Common myeloid progenitor, CD34-positive (primary cell): ENCODE data around the gene RPTOR.
A peak's percentile ranks its signal among the peaks of the same experiment; 100 is the strongest.

Experiments
- CTCF ChIA-PET: fragments of 350-600 bp; sonication (Branson Sonifier 250); formaldehyde crosslinking; loops from one replicate; lab custom pipeline; 2021; ENCODE audit warnings: antibody characterized with exemption; lab: Charles Lee
- POLR2A ChIA-PET: fragments of 350-600 bp; sonication (Branson Sonifier 250); formaldehyde crosslinking; loops from one replicate; lab custom pipeline; 2021; ENCODE audit warnings: antibody characterized with exemption; lab: Charles Lee
- DNase-seq, 3 donors: peaks; one replicate each; pipeline versions ENCODE4 v3.0.0 to v3.0.0-alpha.2; 2013
- H3K27ac ChIP-seq, 2 experiments: 1 replicate in 1 of 2; 2 replicates in 1 of 2; pipeline ENCODE4 v1.7.0; 2013; ENCODE audit warnings: inconsistent platforms in 2 of 2, low read length in 2 of 2, mild to moderate bottlenecking in 2 of 2, low read depth in 1 of 2, moderate library complexity in 1 of 2; ENCODE audit not compliant: severe bottlenecking in 2 of 2, insufficient read depth in 1 of 2, poor library complexity in 1 of 2
- H3K27me3 ChIP-seq, 5 experiments: replicated peaks in 2 of 5; 1 replicate in 3 of 5; 2 replicates in 2 of 5; pipeline versions ENCODE4 v1.6.1 to v1.7.0; 2013; ENCODE audit warnings: low read length in 4 of 5, mild to moderate bottlenecking in 2 of 5, moderate library complexity in 2 of 5, inconsistent platforms in 1 of 5; ENCODE audit not compliant: insufficient read depth in 5 of 5, control insufficient read depth in 4 of 5
- H3K36me3 ChIP-seq, 4 experiments: 1 replicate in 2 of 4; 2 replicates in 2 of 4; pipeline versions ENCODE4 v1.6.1 to v1.7.0; 2013; ENCODE audit warnings: low read length in 3 of 4, control low read depth in 1 of 4, mild to moderate bottlenecking in 1 of 4; ENCODE audit not compliant: control insufficient read depth in 4 of 4, insufficient read depth in 4 of 4
- H3K4me1 ChIP-seq, 4 experiments: 1 replicate in 3 of 4; 2 replicates in 1 of 4; pipeline versions ENCODE4 v1.6.1 to v1.7.1; 2013; ENCODE audit warnings: low read length in 3 of 4, mild to moderate bottlenecking in 3 of 4, control low read depth in 1 of 4, inconsistent platforms in 1 of 4, moderate library complexity in 1 of 4; ENCODE audit not compliant: control insufficient read depth in 4 of 4, insufficient read depth in 4 of 4; ENCODE audit errors: control extremely low read depth in 1 of 4
- H3K4me3 ChIP-seq, 7 experiments: 1 replicate in 4 of 7; 2 replicates in 3 of 7; pipeline versions ENCODE4 v1.5.1 to v1.7.0; 2013; ENCODE audit warnings: mild to moderate bottlenecking in 7 of 7, low read length in 6 of 7, moderate library complexity in 6 of 7, inconsistent platforms in 2 of 7, low read depth in 2 of 7, control low read depth in 1 of 7; ENCODE audit not compliant: insufficient read depth in 4 of 7, control insufficient read depth in 1 of 7; ENCODE audit errors: extremely low read depth in 1 of 7
- H3K9me3 ChIP-seq, 5 experiments: 1 replicate in 4 of 5; 2 replicates in 1 of 5; pipeline versions ENCODE4 v1.6.1 to v1.7.1; 2013; ENCODE audit warnings: low read length in 4 of 5, mild to moderate bottlenecking in 2 of 5, inconsistent platforms in 1 of 5, low read depth in 1 of 5, moderate library complexity in 1 of 5; ENCODE audit not compliant: control insufficient read depth in 4 of 5, insufficient read depth in 2 of 5; ENCODE audit errors: control extremely low read depth in 1 of 5
- WGBS: methylation state at CpG from one replicate; pipeline ENCODE4 v1.1.5; 2013; ENCODE audit not compliant: insufficient coverage; 5-methylcytosine and 5-hydroxymethylcytosine counted together

The RPTOR gene

DNA sequence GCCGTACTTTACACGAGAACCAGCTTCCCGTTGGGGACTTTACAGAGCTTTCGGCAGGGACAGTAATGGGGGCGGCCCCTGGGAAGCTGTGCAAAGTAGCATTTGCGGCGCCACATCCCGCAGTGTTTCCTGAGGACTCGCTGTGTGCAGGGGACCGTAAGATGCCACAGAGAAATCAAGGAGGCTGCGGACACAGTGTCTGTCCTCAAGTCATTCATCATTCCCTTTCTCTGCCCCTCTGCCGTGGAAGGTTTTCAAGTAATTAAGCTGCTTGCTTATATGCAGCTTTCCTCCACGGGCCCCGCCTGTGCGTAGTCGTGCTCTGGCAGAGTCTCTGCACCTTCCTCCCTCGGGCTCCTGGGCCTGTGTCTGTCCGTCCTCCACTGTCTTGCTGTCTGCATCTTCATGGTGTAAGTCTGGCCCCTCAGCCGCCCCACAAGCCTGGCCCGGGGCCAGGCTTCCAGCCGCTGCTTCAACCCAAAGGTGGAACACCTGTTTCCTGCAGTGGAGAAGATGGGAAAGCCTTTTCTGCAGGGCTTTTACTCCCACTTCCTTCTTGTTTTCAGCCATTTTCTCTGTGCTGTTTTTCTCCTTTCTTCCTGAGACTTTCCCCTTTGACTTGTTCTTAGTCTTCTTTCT is 230.1 kb downstream of the RPTOR start:
- Histone ChIP-seq H3K4me3 (peak overlapping the region in 6 of 7 experiments; percentile 2 to 66 (median 35)), H3K27ac (peak overlapping the region; percentile 28 to 62), H3K9me3 (no peaks in the 10 kb centered on the region), H3K36me3 (peaks cover 0 to 31% (median 2%) of the 10 kb centered on the region in 4 experiments), H3K4me1 (peaks cover 11 to 66% (median 37%) of the 10 kb centered on the region in 4 experiments), H3K27me3 (no peaks in the 10 kb centered on the region)
- peak in 2 of 3 donors; percentile 46 to 55 for DNase-seq
- ChIA-PET POLR2A (interaction anchor here (1.2 to 1.5 kb wide), 3 partner anchors 9 to 13 kb away, joined by 3 to 4 read pairs (median 3); no protein-coding TSS in a partner anchor), CTCF (interaction anchor here (0.9 to 1.4 kb wide), 5 partner anchors 9 to 162 kb away, joined by 3 to 5 read pairs (median 4); no protein-coding TSS in a partner anchor)
- WGBS, result 5% methylated on average over 19 of the region's 21 CpGs

DNA sequence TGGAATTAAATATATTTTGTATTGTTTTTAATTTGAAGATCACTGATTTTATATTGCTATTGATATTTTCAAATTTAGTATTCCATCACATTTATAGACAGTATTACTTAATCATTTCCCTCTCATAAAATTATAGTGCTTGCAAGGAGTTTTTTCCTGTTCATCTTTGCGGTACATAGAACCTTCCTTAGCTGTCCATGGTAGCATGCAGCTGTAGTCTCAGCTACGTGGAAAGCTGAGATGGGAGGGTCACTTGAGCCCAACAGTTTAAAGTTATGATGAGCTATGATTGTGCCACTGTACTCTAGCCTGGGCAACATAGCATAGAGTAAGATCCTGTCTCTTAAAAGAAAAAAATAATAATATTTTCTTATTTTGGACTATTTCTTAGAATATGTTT is 231.2 kb downstream of the RPTOR start:
- no peaks in the 10 kb centered on the region for H3K9me3 ChIP-seq
- no peaks in the 10 kb centered on the region for H3K27me3 ChIP-seq
- CTCF ChIA-PET, result interaction anchor here (1.2 kb wide), 1 partner anchor 51 kb away, joined by 3 read pairs; no protein-coding TSS in a partner anchor
- peaks cover 0 to 21% (median 2%) of the 10 kb centered on the region in 4 experiments for H3K36me3 ChIP-seq
- H3K27ac ChIP-seq, result no peak overlapping the region
- 100% methylated on average over 1 of the region's 2 CpGs for whole genome bisulfite sequencing
- POLR2A ChIA-PET, result no interaction called here
- peaks cover 18 to 74% (median 48%) of the 10 kb centered on the region in 4 experiments for H3K4me1 ChIP-seq
- no peak overlapping the region for H3K4me3 ChIP-seq
- no peak for DNase-seq

DNA sequence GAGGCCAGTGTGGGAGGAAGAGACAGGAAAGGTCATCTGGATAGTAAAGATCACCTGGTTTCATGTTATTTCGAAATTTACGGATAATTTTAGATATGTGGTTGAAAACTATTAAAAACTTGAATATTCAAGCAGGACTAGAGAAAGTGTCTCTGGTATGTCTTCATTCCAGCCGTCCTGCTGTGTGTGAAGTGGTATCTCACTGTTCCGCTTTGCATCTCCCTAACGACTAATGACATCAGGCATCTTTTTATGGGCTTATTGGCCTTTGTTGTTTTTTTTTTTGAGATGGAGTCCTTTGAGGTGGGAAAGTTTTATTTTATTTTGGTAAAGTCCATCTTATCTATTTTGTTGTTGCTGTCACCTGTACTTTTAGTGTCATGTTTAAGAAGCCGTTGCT is 232.6 kb downstream of the RPTOR start:
- no peak for DNase-seq
- H3K27me3 ChIP-seq, result no peaks in the 10 kb centered on the region
- ChIA-PET CTCF (interaction anchor here (1.3 kb wide), 1 partner anchor 12 kb away, joined by 5 read pairs; no protein-coding TSS in a partner anchor), POLR2A (no interaction called here)
- no peaks in the 10 kb centered on the region for H3K9me3 ChIP-seq
- H3K27ac ChIP-seq, result no peak overlapping the region
- H3K4me3 ChIP-seq, result no peak overlapping the region
- 97% methylated on average over 4 of the region's 6 CpGs for WGBS
- H3K36me3 ChIP-seq, result peaks cover 0 to 15% (median 0%) of the 10 kb centered on the region in 4 experiments
- peaks cover 18 to 77% (median 61%) of the 10 kb centered on the region in 4 experiments for H3K4me1 ChIP-seq

DNA sequence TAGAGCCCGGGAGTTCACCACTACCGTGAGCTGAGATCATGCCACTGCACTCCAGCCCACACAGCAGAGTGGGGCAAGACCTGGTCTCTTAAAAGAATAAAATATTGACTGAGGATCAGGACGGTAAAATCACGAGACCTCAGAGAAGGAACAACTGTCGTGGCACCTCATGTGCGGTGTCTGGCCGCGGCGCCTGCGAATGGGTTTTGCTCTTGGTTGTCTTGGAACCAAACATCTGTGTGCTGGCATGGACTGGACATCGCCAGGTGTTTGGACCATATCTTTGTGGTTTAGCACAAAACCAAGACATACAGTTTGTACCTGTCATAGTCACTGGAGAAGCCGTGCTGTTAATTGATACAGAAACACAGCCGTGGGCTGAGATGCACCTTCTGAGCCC is 234.1 kb downstream of the RPTOR start:
- Histone ChIP-seq H3K36me3 (peaks cover 0 to 15% (median 0%) of the 10 kb centered on the region in 4 experiments), H3K4me3 (no peak overlapping the region), H3K9me3 (no peaks in the 10 kb centered on the region), H3K27me3 (no peaks in the 10 kb centered on the region), H3K27ac (no peak overlapping the region), H3K4me1 (peaks cover 24 to 78% (median 56%) of the 10 kb centered on the region in 4 experiments)
- ChIA-PET POLR2A (no interaction called here), CTCF (interaction anchor here (1.3 kb wide), 1 partner anchor 13 kb away, joined by 5 read pairs; no protein-coding TSS in a partner anchor)
- WGBS, result 98% methylated on average over 13 of the region's 13 CpGs
- DNase-seq, result no peak

DNA sequence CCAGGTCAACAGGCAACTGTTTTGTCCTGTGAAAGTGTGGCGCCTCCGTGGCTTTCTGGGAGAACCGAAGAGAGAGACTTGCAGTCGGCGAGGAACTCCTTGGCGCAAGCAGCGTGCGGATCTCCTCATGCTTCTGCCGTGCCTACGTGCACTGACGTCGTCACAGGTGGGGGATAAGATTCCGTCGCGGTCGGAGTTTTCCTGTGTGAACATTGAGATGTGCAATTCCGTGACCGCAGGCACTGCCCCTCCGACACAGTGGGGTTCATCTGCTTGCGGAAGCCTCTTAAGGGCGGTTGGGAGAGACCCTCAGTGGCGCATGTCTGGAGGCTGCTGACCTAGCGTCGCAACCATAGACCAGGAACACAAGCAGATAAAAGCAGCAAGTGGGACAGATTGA is 234.7 kb downstream of the RPTOR start:
- POLR2A ChIA-PET, result no interaction called here
- CTCF ChIA-PET, result no interaction called here
- WGBS, result 98% methylated on average over 24 of the region's 24 CpGs
- Histone ChIP-seq H3K36me3 (peaks cover 0 to 15% (median 0%) of the 10 kb centered on the region in 4 experiments), H3K27ac (no peak overlapping the region), H3K4me3 (no peak overlapping the region), H3K4me1 (peaks cover 20 to 72% (median 50%) of the 10 kb centered on the region in 4 experiments), H3K27me3 (no peaks in the 10 kb centered on the region), H3K9me3 (no peaks in the 10 kb centered on the region)
- DNase-seq, result no peak

DNA sequence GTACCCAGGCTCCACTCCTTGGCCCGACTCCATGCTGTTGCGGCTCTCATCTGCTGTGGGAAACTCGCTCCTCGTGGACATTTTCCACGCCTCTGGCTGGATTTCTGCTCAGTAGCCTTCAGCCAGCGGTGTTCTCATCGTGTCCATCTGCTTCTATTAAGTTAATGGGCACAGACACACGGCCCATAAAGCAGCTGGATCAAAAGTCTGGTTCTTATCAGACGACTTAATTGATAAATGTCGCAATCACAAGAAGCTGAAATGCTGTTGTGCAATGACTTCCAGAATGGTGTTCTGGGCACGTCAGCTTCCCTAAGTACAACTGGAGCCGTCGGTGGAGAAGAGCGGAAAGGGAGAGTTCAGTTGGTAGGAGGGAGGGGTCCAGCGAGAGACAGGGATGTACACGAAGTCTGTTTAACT is 235.3 kb downstream of the RPTOR start:
- H3K36me3 ChIP-seq, result peaks cover 0 to 15% (median 0%) of the 10 kb centered on the region in 4 experiments
- H3K9me3 ChIP-seq, result no peaks in the 10 kb centered on the region
- CTCF ChIA-PET, result interaction anchor here (1.4 to 1.9 kb wide), 3 partner anchors 8 to 24 kb away, joined by 4 to 8 read pairs (median 5); no protein-coding TSS in a partner anchor
- 87% methylated on average over 16 of the region's 16 CpGs for WGBS
- POLR2A ChIA-PET, result no interaction called here
- peaks cover 17 to 65% (median 44%) of the 10 kb centered on the region in 4 experiments for H3K4me1 ChIP-seq
- H3K27me3 ChIP-seq, result no peaks in the 10 kb centered on the region
- no peak overlapping the region for H3K4me3 ChIP-seq
- DNase-seq, result peak in 2 of 3 donors; percentile 31 to 33
- peak overlapping the region in 1 of 2 experiments; percentile 11 for H3K27ac ChIP-seq
